Effector memory CD4-positive, alpha-beta T cell (primary cell): Measurements from ENCODE around the gene OXCT2.
"Not testable (repeated sequence)": the region's sequence is repeated elsewhere in the genome, so short reads cannot be mapped to it uniquely, and the experiment has no call there.

ENCODE experiments used
- DNase-seq, 3 donors: peaks; one replicate each; pipeline ENCODE4 v3.0.0-alpha.2; 2020
- H3K27ac ChIP-seq: 2 replicates; pipeline ENCODE4 v1.7.0; 2013; ENCODE audit warnings: mild to moderate bottlenecking, low read length, moderate library complexity; ENCODE audit not compliant: insufficient read depth, poor library complexity, severe bottlenecking
- H3K27me3 ChIP-seq: replicated peaks from 2 replicates; pipeline ENCODE4 v1.7.0; 2013; ENCODE audit warnings: mild to moderate bottlenecking, low read length; ENCODE audit not compliant: insufficient read depth, control insufficient read depth, poor library complexity, severe bottlenecking
- H3K36me3 ChIP-seq: 2 replicates; pipeline ENCODE4 v1.7.0; 2013; ENCODE audit warnings: mild to moderate bottlenecking, low read length, moderate library complexity; ENCODE audit not compliant: control insufficient read depth, insufficient read depth
- H3K4me1 ChIP-seq: 2 replicates; pipeline ENCODE4 v1.7.0; 2013; ENCODE audit warnings: low read length, mild to moderate bottlenecking; ENCODE audit not compliant: control insufficient read depth, insufficient read depth, poor library complexity, severe bottlenecking
- H3K4me3 ChIP-seq: 2 replicates; pipeline ENCODE4 v1.7.0; 2013; ENCODE audit warnings: low read length, low read depth, mild to moderate bottlenecking; ENCODE audit not compliant: insufficient read depth, poor library complexity, severe bottlenecking
- H3K9me3 ChIP-seq: 2 replicates; pipeline ENCODE4 v1.7.0; 2013; ENCODE audit warnings: mild to moderate bottlenecking, low read length, moderate library complexity; ENCODE audit not compliant: control insufficient read depth

Gene OXCT2

GRCh38 chr1:39763619-39764374 lies 7.4 kb downstream of the OXCT2 start:
- not testable (repeated sequence) for H3K4me1 ChIP-seq, H3K9me3 ChIP-seq, DNase-seq, H3K4me3 ChIP-seq, H3K27ac ChIP-seq, H3K27me3 ChIP-seq
- peaks cover 12% of the 10 kb centered on the region for H3K36me3 ChIP-seq

DNA sequence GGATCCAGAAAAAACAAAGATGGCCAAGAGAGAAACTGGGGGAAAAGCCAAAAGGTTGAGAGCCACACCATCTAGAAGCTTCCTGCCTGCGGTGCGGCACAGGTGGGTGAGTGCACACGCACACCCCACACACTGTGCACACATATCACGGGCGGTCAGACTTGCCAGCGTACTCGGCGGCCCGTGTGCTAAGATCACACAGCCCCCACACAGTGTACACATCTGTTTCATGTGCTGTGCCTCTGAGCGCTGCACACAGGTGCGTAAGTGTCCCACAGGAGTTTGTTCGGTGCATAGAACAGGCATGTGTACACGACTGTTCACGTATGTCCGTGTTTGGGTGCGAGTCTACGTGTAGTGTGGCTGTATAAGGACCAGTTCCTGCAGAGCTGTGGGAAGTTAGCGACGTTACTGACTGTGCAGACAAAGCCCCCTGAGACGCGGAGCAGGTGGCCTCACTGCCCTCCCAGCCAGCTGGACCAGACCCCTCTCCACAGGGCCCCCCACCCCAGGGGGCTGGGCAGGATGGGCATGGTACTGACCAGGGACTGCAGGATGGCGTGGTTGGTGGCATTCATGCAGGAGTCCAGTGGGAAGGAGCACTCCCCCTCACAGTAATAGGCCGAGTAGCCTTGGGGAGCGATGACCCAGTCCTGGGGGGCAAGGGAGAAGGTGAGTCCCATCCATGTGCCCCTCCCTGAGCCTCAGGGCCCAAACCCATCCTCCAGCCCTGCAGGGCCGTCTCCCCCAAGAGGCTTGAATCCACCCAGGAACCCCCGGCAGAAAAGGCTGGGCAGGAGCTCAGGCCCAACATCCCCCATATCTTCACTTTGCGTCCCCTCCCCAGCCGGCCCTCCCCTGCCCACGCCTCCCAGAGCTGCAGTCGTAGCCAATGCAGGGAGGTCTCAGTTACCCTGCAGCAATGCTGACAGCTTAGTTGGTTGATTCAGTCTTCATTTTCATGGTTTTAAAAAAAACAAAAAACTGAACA lies 8.3 kb downstream of the OXCT2 start:
- Histone ChIP-seq H3K27me3 (no peaks in the 10 kb centered on the region), H3K9me3 (no peaks in the 10 kb centered on the region), H3K36me3 (peaks cover 19% of the 10 kb centered on the region), H3K4me1 (no peaks in the 10 kb centered on the region), H3K4me3 (no peak overlapping the region), H3K27ac (no peak overlapping the region)
- DNase-seq = no peak

GRCh38 chr1:39761557-39762260 lies 9.4 kb downstream of the OXCT2 start:
- H3K36me3 ChIP-seq = peaks cover 24% of the 10 kb centered on the region
- no peaks in the 10 kb centered on the region for H3K9me3 ChIP-seq
- no peaks in the 10 kb centered on the region for H3K27me3 ChIP-seq
- H3K27ac ChIP-seq = no peak overlapping the region
- no peak for DNase-seq
- H3K4me3 ChIP-seq = no peak overlapping the region
- H3K4me1 ChIP-seq = no peaks in the 10 kb centered on the region

GRCh38 chr1:39761016-39761415 lies 10.1 kb downstream of the OXCT2 start:
- no peak for DNase-seq
- no peaks in the 10 kb centered on the region for H3K4me1 ChIP-seq
- no peak overlapping the region for H3K27ac ChIP-seq
- H3K4me3 ChIP-seq = no peak overlapping the region
- peaks cover 28% of the 10 kb centered on the region for H3K36me3 ChIP-seq
- H3K27me3 ChIP-seq = no peaks in the 10 kb centered on the region
- H3K9me3 ChIP-seq = no peaks in the 10 kb centered on the region

DNA sequence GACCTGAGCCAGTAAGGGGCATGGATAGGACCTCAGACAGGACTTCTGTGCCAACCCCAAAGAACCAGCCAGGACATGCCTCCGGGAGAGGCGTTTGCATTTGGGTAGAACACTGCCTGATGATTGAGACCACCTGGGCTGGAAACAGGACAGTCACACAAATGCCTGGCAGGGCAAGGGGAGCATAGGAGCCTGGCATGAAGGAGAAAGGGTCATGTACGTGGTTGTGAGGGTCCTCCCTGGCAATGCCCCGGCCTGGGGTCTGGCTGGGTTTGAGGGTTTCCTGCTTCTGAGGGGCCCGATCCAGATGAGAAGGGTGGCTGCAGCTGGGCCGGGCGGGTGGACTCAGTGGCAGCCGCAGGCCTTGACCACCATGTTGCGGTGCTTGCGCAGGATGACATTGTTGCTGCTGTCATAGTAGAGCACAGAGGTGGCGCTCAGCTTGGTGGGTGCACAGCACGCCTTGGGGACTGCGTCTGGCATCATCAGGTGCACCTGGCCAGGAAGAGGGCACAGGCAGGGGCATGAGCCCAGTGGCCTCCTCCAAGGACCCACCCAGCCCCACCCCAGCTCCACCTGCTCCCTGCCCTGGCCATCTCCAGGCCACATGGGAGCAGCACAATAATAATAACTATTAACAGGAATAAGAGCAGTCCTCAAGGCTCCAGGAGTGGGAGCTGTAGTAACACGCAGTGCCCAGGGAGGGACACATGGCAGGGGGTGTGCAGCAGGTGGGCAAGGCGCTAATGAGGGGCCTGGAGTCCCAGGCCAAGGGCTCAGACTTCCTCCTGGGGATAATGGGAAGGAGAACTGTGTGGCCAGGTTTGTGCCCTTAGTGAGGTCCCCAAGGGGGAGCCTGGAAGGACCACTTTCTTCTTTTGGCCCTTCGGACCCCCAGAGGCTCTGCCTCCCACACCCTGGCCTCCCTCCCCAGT lies 10.8 kb downstream of the OXCT2 start:
- Histone ChIP-seq H3K4me1 (no peaks in the 10 kb centered on the region), H3K27ac (no peak overlapping the region), H3K36me3 (peaks cover 34% of the 10 kb centered on the region), H3K27me3 (no peaks in the 10 kb centered on the region), H3K4me3 (no peak overlapping the region), H3K9me3 (no peaks in the 10 kb centered on the region)
- no peak for DNase-seq

GRCh38 chr1:39759436-39759726 lies 11.8 kb downstream of the OXCT2 start:
- H3K4me1 ChIP-seq = no peaks in the 10 kb centered on the region
- H3K36me3 ChIP-seq = peaks cover 44% of the 10 kb centered on the region
- no peak overlapping the region for H3K27ac ChIP-seq
- H3K27me3 ChIP-seq = no peaks in the 10 kb centered on the region
- H3K4me3 ChIP-seq = no peak overlapping the region
- H3K9me3 ChIP-seq = no peaks in the 10 kb centered on the region
- DNase-seq = no peak

GRCh38 chr1:39758556-39759435 lies 12.4 kb downstream of the OXCT2 start:
- Histone ChIP-seq H3K9me3 (no peaks in the 10 kb centered on the region), H3K27me3 (no peaks in the 10 kb centered on the region), H3K4me1 (no peaks in the 10 kb centered on the region), H3K27ac (no peak overlapping the region), H3K4me3 (no peak overlapping the region), H3K36me3 (peaks cover 50% of the 10 kb centered on the region)
- no peak for DNase-seq

- peaks cover 63% of the 10 kb centered on the region for H3K36me3 ChIP-seq
- no peaks in the 10 kb centered on the region for H3K27me3 ChIP-seq
- H3K4me1 ChIP-seq = no peaks in the 10 kb centered on the region
- no peak for DNase-seq
- no peak overlapping the region for H3K4me3 ChIP-seq
- H3K9me3 ChIP-seq = no peaks in the 10 kb centered on the region
- no peak overlapping the region for H3K27ac ChIP-seq
Measured at GRCh38 chr1:39757501-39757900, 13.6 kb downstream of the OXCT2 start.
